Measurements from ENCODE around the gene MED20. TPM values are rescaled to one million over a fixed set of nuclear protein-coding genes. Genes with fewer than 3 reads are reported as not detected.

Gene MED20
- total RNA-seq, 4 donors from 2014 or later = 9.6 to 14.9 (median 14.2) TPM

GRCh38 chr6:41884957-41885356, 36.0 kb downstream of the MED20 start:
- DNase-seq (ENCODE audit: extremely low spot score) = no peak
- intact Hi-C loops (cut with DNase I) = no loop called here
- H3K36me3 ChIP-seq = no peaks in the 10 kb centered on the region
- no peak overlapping the region for H3K27ac ChIP-seq (replicated peaks in 1 of 4)
- H3K9me3 ChIP-seq = no peaks in the 10 kb centered on the region
- H3K4me3 ChIP-seq = no peak overlapping the region
- H3K4me1 ChIP-seq = no peaks in the 10 kb centered on the region
- no peaks in the 10 kb centered on the region for H3K27me3 ChIP-seq
- TF ChIP-seq CTCF (IDR thresholded peaks at IDR 0.05) (no peak), POLR2AphosphoS5 (IDR thresholded peaks at IDR 0.05) (no peak), POLR2A (IDR thresholded peaks at IDR 0.05; ENCODE audit: low read depth) (no peak), EP300 (IDR thresholded peaks at IDR 0.05) (no peak)
- 79% methylated on average over 5 of the region's 5 CpGs for WGBS

GRCh38 chr6:41881506-41881905, 39.4 kb downstream of the MED20 start:
- Histone ChIP-seq H3K27ac (replicated peaks in 1 of 4) (no peak overlapping the region), H3K9me3 (no peaks in the 10 kb centered on the region), H3K27me3 (no peaks in the 10 kb centered on the region), H3K4me1 (no peaks in the 10 kb centered on the region), H3K4me3 (no peak overlapping the region), H3K36me3 (peaks cover 0 to 4% (median 0%) of the 10 kb centered on the region in 4 donors)
- TF ChIP-seq POLR2AphosphoS5 (IDR thresholded peaks at IDR 0.05) (no peak), POLR2A (IDR thresholded peaks at IDR 0.05; ENCODE audit: low read depth) (no peak), CTCF (IDR thresholded peaks at IDR 0.05) (no peak), EP300 (IDR thresholded peaks at IDR 0.05) (no peak)
- WGBS = 90% methylated on average over 1 of the region's 1 CpG
- no peak for DNase-seq (ENCODE audit: extremely low spot score)
- intact Hi-C loops (cut with DNase I) = no loop called here

- intact Hi-C loops (cut with DNase I) = no loop called here
- peaks cover 0 to 4% (median 0%) of the 10 kb centered on the region in 4 donors for H3K36me3 ChIP-seq
- no peak for TF ChIP-seq POLR2A (IDR thresholded peaks at IDR 0.05; ENCODE audit: low read depth)
- no peak for TF ChIP-seq POLR2AphosphoS5 (IDR thresholded peaks at IDR 0.05)
- TF ChIP-seq CTCF (IDR thresholded peaks at IDR 0.05) = no peak
- TF ChIP-seq EP300 (IDR thresholded peaks at IDR 0.05) = no peak
- no peak overlapping the region for H3K4me3 ChIP-seq
- no peaks in the 10 kb centered on the region for H3K9me3 ChIP-seq
- 77% methylated on average over 5 of the region's 5 CpGs for WGBS
- H3K27me3 ChIP-seq = no peaks in the 10 kb centered on the region
- no peak for DNase-seq (ENCODE audit: extremely low spot score)
- no peak overlapping the region for H3K27ac ChIP-seq (replicated peaks in 1 of 4)
- no peaks in the 10 kb centered on the region for H3K4me1 ChIP-seq
These were observed 42.0 kb downstream of the MED20 start for GRCh38 chr6:41878961-41879405.

DNA sequence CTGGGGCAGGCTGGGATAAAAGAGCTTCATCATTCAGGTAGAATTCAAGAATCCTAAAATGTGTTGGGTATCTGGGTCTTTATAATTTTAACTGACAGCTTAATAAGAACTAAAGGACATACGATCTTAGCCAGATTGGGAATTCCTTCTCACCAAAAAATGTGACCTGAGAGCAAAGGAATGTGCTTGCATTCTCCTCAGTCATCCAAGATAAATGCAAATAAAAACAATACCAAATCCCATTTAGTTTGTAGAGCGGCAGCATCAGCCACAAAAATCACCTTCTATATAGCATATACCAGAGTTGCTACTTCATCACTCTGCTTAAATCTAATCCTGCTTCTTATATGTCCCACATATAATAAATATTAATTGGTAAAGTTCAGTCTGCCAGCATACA, 42.7 kb downstream of the MED20 start:
- peaks cover 0 to 4% (median 0%) of the 10 kb centered on the region in 4 donors for H3K36me3 ChIP-seq
- H3K4me3 ChIP-seq = no peak overlapping the region
- H3K9me3 ChIP-seq = no peaks in the 10 kb centered on the region
- H3K27me3 ChIP-seq = no peaks in the 10 kb centered on the region
- intact Hi-C loops (cut with DNase I) = no loop called here
- TF ChIP-seq CTCF (IDR thresholded peaks at IDR 0.05) = no peak
- no peak for TF ChIP-seq EP300 (IDR thresholded peaks at IDR 0.05)
- no peak for TF ChIP-seq POLR2AphosphoS5 (IDR thresholded peaks at IDR 0.05)
- TF ChIP-seq POLR2A (IDR thresholded peaks at IDR 0.05; ENCODE audit: low read depth) = no peak
- WGBS = 80% methylated on average over 2 of the region's 2 CpGs
- no peak for DNase-seq (ENCODE audit: extremely low spot score)
- H3K27ac ChIP-seq (replicated peaks in 1 of 4) = no peak overlapping the region
- no peaks in the 10 kb centered on the region for H3K4me1 ChIP-seq

DNA sequence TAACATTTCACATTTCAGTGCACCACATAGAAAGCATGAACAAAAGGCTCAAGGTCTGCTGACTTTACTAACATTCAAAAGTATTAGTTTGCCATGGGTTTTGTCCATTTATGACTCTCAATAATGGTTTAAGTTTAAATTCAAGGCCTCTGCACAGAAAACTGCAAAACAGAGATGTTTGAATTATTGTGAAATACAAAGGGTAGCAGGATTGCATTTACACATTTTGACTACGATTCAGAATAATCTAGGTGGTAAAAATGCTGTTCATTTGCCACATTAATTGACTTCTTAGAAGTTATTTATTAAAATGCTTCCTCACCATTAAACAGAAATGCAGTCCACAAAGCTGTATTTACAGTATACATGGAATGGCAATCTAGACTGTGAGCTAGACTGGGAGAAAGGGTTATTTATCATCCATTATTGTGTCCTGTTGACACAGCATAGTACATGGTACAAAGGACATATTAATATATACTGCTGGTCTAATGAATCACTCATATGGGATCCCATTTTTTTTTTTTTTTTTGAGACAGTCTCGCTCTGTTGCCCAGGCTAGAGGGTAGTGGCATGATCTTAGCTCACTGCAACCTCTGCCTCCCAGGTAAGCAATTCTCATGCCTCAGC, 43.8 kb downstream of the MED20 start:
- Histone ChIP-seq H3K27ac (replicated peaks in 1 of 4) (no peak overlapping the region), H3K4me1 (no peaks in the 10 kb centered on the region), H3K36me3 (peaks cover 0 to 4% (median 0%) of the 10 kb centered on the region in 4 donors), H3K9me3 (no peaks in the 10 kb centered on the region), H3K4me3 (no peak overlapping the region), H3K27me3 (no peaks in the 10 kb centered on the region)
- TF ChIP-seq POLR2AphosphoS5 (IDR thresholded peaks at IDR 0.05) (no peak), EP300 (IDR thresholded peaks at IDR 0.05) (no peak), POLR2A (IDR thresholded peaks at IDR 0.05; ENCODE audit: low read depth) (no peak), CTCF (IDR thresholded peaks at IDR 0.05) (no peak)
- 95% methylated on average over 2 of the region's 2 CpGs for WGBS
- DNase-seq (ENCODE audit: extremely low spot score) = no peak
- intact Hi-C loops (cut with DNase I) = no loop called here

Measured in esophagus muscularis mucosa (tissue), 4 donors.